CD14-positive monocyte (primary cell): Measurements from ENCODE around the gene RNF212. TPM values are rescaled to one million over a fixed set of nuclear protein-coding genes. Genes with fewer than 3 reads are reported as not detected.

Source experiments
- DNase-seq, 3 donors: peaks; one replicate each; pipeline ENCODE4 v3.0.0-alpha.2; 2011 to 2022
- H2AFZ ChIP-seq: 2 replicates; pipeline ENCODE4 v1.6.0; 2012; ENCODE audit warnings: mild to moderate bottlenecking, low read depth, low read length, inconsistent platforms; ENCODE audit not compliant: insufficient read depth, poor library complexity, severe bottlenecking
- H3K27ac ChIP-seq, 2 donors: 1 replicate in 1 of 2; 2 replicates in 1 of 2; pipeline ENCODE4 v1.5.1; 2012 to 2013; ENCODE audit warnings: low read length in 2 of 2, control low read depth in 1 of 2, inconsistent platforms in 1 of 2, low read depth in 1 of 2, mild to moderate bottlenecking in 1 of 2
- H3K27me3 ChIP-seq, 2 donors: one replicate each; pipeline versions ENCODE4 v1.6.0 to v1.6.1; 2011 to 2013; ENCODE audit warnings: low read length in 2 of 2; ENCODE audit not compliant: control insufficient read depth in 2 of 2, insufficient read depth in 2 of 2
- H3K36me3 ChIP-seq, 2 donors: replicated peaks in 1 of 2; 1 replicate in 1 of 2; 2 replicates in 1 of 2; pipeline versions ENCODE4 v1.5.1 to v1.6.1; 2012 to 2013; ENCODE audit warnings: low read length in 2 of 2, control low read depth in 1 of 2, inconsistent platforms in 1 of 2, mild to moderate bottlenecking in 1 of 2; ENCODE audit not compliant: insufficient read depth in 2 of 2, control insufficient read depth in 1 of 2
- H3K4me1 ChIP-seq, 2 donors: 1 replicate in 1 of 2; 2 replicates in 1 of 2; pipeline versions ENCODE4 v1.5.1 to v1.6.1; 2012 to 2013; ENCODE audit warnings: low read length in 2 of 2, control low read depth in 1 of 2, inconsistent platforms in 1 of 2, mild to moderate bottlenecking in 1 of 2, moderate library complexity in 1 of 2; ENCODE audit not compliant: insufficient read depth in 2 of 2, control insufficient read depth in 1 of 2
- H3K4me2 ChIP-seq: replicated peaks from 2 replicates; pipeline ENCODE3; 2012; ENCODE audit warnings: low read length, moderate library complexity, mild to moderate bottlenecking; ENCODE audit not compliant: poor library complexity, severe bottlenecking; ENCODE audit errors: extremely low read depth
- H3K4me3 ChIP-seq, 3 experiments: fragments of 200-600 bp in 1 of 3; sonication (generic) in 1 of 3; replicated peaks in 1 of 3; 1 replicate in 2 of 3; 2 replicates in 1 of 3; pipeline ENCODE4 v1.5.1; 2011 to 2013; ENCODE audit warnings: low read length in 3 of 3, mild to moderate bottlenecking in 3 of 3, control low read depth in 2 of 3, low read depth in 2 of 3, inconsistent platforms in 1 of 3, moderate library complexity in 1 of 3
- H3K79me2 ChIP-seq: 2 replicates; pipeline ENCODE4 v1.6.0; 2012; ENCODE audit warnings: mild to moderate bottlenecking, control low read depth, inconsistent platforms, low read length, moderate library complexity; ENCODE audit not compliant: insufficient read depth
- H3K9ac ChIP-seq: 2 replicates; pipeline ENCODE4 v1.6.0; 2017; ENCODE audit warnings: low read length, mild to moderate bottlenecking; ENCODE audit not compliant: insufficient read depth, poor library complexity, severe bottlenecking
- H3K9me3 ChIP-seq, 2 donors: replicated peaks in 1 of 2; 1 replicate in 1 of 2; 2 replicates in 1 of 2; pipeline versions ENCODE4 v1.5.1 to v1.6.1; 2012 to 2013; ENCODE audit warnings: low read length in 2 of 2, control low read depth in 1 of 2; ENCODE audit not compliant: control insufficient read depth in 1 of 2, insufficient read depth in 1 of 2
- H4K20me1 ChIP-seq: 2 replicates; pipeline ENCODE4 v1.6.0; 2012; ENCODE audit warnings: mild to moderate bottlenecking, low read length, control low read depth, moderate library complexity; ENCODE audit not compliant: insufficient read depth
- H3K27ac Mint-ChIP-seq, 7 donors: one replicate each; pipeline ENCODE4 v1.8.0; 2020; ENCODE audit warnings: mild to moderate bottlenecking in 7 of 7, mixed read lengths in 7 of 7, moderate library complexity in 6 of 7, inconsistent platforms in 2 of 7
- H3K27me3 Mint-ChIP-seq, 3 donors: one replicate each; pipeline ENCODE4 v1.8.0; 2021 to 2022; ENCODE audit warnings: low read depth in 3 of 3, mild to moderate bottlenecking in 3 of 3, mixed read lengths in 3 of 3, moderate library complexity in 3 of 3, inconsistent platforms in 1 of 3
- H3K36me3 Mint-ChIP-seq, 2 donors: one replicate each; pipeline ENCODE4 v1.8.0; 2020; ENCODE audit warnings: mixed read lengths in 2 of 2, inconsistent platforms in 1 of 2, mild to moderate bottlenecking in 1 of 2
- H3K4me1 Mint-ChIP-seq: one replicate; pipeline ENCODE4 v1.8.0; 2020; ENCODE audit warnings: mild to moderate bottlenecking, mixed read lengths
- H3K4me3 Mint-ChIP-seq, 2 donors: one replicate each; pipeline ENCODE4 v1.8.0; 2020; ENCODE audit warnings: mild to moderate bottlenecking in 2 of 2, mixed read lengths in 2 of 2, moderate library complexity in 1 of 2
- H3K9me3 Mint-ChIP-seq, 7 donors: one replicate each; pipeline ENCODE4 v1.8.0; 2020 to 2022; ENCODE audit warnings: mixed read lengths in 7 of 7, mild to moderate bottlenecking in 6 of 7, moderate library complexity in 6 of 7, inconsistent platforms in 2 of 7
- WGBS: methylation state at CpG from one replicate; pipeline ENCODE4 v1.1.5; 2013; ENCODE audit warnings: missing lambda C conversion rate; ENCODE audit not compliant: insufficient coverage; 5-methylcytosine and 5-hydroxymethylcytosine counted together
- intact Hi-C, 2 donors: fragments of 100-400 bp; cut with micrococcal nuclease; formaldehyde crosslinking; loops; one replicate each; pipeline versions ENCODE4 v1.15.0 to v1.15.1; 2023
- polyA plus RNA-seq, 3 donors: library from polyadenylated mRNA; depleted of rRNA in 1 of 3; unstranded in 2 of 3; stranded (reverse) in 1 of 3; fragments of 300-500 nt in 2 of 3; fragments of >200 nt in 1 of 3; fragmentation: Illumina TruSeq in 2 of 3; gene quantifications; 1 replicate in 2 of 3; 2 replicates in 1 of 3; pipeline ENCODE4 v1.2.3, GENCODE V29; 2012 to 2021
- TF ChIP-seq, protein P1 (sequence below): fragments of 200-600 bp; IDR thresholded peaks from one replicate; pipeline ENCODE4 v1.8.0; 2022; ENCODE audit warnings: antibody characterized with exemption, mild to moderate bottlenecking

RNF212 gene
- polyA plus RNA-seq, 3 donors = 0.17 to 0.83 TPM; not detected in 1

DNA sequence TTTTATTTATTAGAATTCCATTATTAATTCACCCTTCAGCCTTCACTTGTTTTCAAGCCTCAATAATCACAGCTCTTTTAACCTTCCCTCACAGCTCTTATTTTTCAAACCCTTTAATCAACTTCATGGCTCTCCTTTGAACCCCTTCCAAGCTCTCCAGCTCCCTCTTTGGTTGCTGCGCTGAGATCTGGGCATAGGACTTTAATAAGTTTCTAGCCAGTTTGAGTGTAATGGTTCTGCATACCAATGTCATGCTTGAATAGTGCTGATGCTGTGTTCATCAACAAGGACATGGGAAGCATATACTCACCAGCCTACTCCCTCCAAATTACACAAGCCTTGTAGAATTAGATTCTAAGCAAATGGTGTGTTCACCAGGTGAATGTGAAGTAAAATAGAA, 3.5 kb upstream of the RNF212 start:
- Histone ChIP-seq H2AFZ (no peak overlapping the region), H3K27ac (no peak overlapping the region), H3K9ac (no peak overlapping the region), H3K79me2 (no peaks in the 10 kb centered on the region), H3K9me3 (no peaks in the 10 kb centered on the region), H3K4me1 (no peaks in the 10 kb centered on the region), H3K4me3 (no peak overlapping the region), H3K4me2 (no peak overlapping the region), H3K27me3 (peaks cover 8 to 11% of the 10 kb centered on the region in 2 donors), H3K36me3 (no peaks in the 10 kb centered on the region), H4K20me1 (no peaks in the 10 kb centered on the region)
- Mint-ChIP-seq H3K27me3 (peaks cover 14 to 34% (median 33%) of the 10 kb centered on the region in 3 donors), H3K27ac (no peak overlapping the region), H3K4me3 (no peak overlapping the region), H3K9me3 (peaks cover 0 to 3% (median 0%) of the 10 kb centered on the region in 7 donors), H3K36me3 (no peaks in the 10 kb centered on the region), H3K4me1 (no peaks in the 10 kb centered on the region)
- DNase-seq = no peak
- intact Hi-C loops = no loop called here
- TF ChIP-seq, protein P1, sequence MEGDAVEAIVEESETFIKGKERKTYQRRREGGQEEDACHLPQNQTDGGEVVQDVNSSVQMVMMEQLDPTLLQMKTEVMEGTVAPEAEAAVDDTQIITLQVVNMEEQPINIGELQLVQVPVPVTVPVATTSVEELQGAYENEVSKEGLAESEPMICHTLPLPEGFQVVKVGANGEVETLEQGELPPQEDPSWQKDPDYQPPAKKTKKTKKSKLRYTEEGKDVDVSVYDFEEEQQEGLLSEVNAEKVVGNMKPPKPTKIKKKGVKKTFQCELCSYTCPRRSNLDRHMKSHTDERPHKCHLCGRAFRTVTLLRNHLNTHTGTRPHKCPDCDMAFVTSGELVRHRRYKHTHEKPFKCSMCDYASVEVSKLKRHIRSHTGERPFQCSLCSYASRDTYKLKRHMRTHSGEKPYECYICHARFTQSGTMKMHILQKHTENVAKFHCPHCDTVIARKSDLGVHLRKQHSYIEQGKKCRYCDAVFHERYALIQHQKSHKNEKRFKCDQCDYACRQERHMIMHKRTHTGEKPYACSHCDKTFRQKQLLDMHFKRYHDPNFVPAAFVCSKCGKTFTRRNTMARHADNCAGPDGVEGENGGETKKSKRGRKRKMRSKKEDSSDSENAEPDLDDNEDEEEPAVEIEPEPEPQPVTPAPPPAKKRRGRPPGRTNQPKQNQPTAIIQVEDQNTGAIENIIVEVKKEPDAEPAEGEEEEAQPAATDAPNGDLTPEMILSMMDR = no peak
- WGBS = no CpG with 5 or more reads among the region's 1 CpG

DNA sequence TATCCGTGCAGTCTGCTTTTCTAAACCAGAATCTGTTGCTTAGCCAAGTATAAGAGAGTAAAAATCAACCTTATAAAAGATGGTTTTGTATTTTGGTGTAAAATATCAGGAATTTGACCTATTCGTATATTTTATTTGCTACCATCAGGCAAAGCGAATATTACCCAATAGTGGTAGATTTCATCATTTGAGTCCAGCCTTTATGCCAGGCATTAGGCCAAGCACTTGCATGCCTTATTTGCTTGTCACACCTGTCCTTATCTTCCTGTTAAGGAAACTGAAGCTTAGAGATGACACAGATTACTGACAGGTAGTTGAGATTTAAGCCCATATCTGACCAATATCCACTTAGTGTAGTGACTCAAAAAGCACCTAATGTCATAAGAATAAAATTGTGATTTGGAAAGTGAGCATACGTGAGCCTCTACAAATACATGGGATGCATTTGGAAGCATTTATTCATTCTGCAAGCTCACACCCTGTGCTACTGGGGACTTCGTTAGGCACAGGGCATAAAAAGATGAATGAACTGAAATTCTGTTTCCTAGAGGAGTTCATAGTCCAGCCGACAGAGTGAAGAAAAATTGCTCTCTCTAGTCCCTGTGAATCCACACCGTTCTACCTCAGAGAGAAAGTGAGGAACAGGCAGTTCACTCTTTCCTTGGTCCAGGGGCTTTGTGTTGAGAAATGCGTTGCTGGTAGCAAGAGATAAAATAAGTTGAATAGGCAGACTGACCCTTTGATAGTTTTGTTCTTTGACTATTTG, 2.3 kb upstream of the RNF212 start:
- DNase-seq = no peak
- Mint-ChIP-seq H3K9me3 (peaks cover 0 to 3% (median 0%) of the 10 kb centered on the region in 7 donors), H3K36me3 (no peaks in the 10 kb centered on the region), H3K4me1 (no peaks in the 10 kb centered on the region), H3K27ac (no peak overlapping the region), H3K4me3 (peak overlapping the region in 1 of 2 donors; percentile 36), H3K27me3 (peaks cover 16 to 37% (median 35%) of the 10 kb centered on the region in 3 donors)
- WGBS = 80% methylated on average over 1 of the region's 8 CpGs
- Histone ChIP-seq H3K4me1 (no peaks in the 10 kb centered on the region), H3K79me2 (no peaks in the 10 kb centered on the region), H4K20me1 (no peaks in the 10 kb centered on the region), H2AFZ (no peak overlapping the region), H3K36me3 (no peaks in the 10 kb centered on the region), H3K27me3 (peaks cover 8 to 17% of the 10 kb centered on the region in 2 donors), H3K4me3 (no peak overlapping the region), H3K4me2 (no peak overlapping the region), H3K9me3 (no peaks in the 10 kb centered on the region), H3K9ac (no peak overlapping the region), H3K27ac (no peak overlapping the region)
- TF ChIP-seq, protein P1 = no peak
- intact Hi-C loops = no loop called here
